Keratinocyte (primary cell): Measurements from ENCODE around the gene RPL38. TPM values are rescaled to one million over a fixed set of nuclear protein-coding genes. Genes with fewer than 3 reads are reported as not detected.

Source experiments
- DNase-seq: peaks from one replicate; pipeline ENCODE4 v3.0.0-alpha.2; 2011; ENCODE audit warnings: low read depth, missing footprints, low spot score
- FAIRE-seq: peaks from 2 replicates; lab custom pipeline; 2011; peaks lifted over from hg19 to GRCh38; lab: Jason Lieb, UNC
- H2AFZ ChIP-seq: 2 replicates; pipeline ENCODE4 v1.6.0; 2012; ENCODE audit warnings: low read length, control low read depth, inconsistent platforms; ENCODE audit not compliant: control insufficient read depth
- H3K27ac ChIP-seq: 2 replicates; pipeline ENCODE4 v1.5.1; 2011; ENCODE audit warnings: low read length; ENCODE audit not compliant: control insufficient read depth, insufficient read depth
- H3K27me3 ChIP-seq: 3 replicates; pipeline ENCODE4 v1.6.0; 2011; ENCODE audit warnings: low read length; ENCODE audit not compliant: control insufficient read depth, insufficient read depth; ENCODE audit errors: extremely low read depth
- H3K36me3 ChIP-seq, 2 experiments: 2 replicates in 1 of 2; 3 replicates in 1 of 2; pipeline ENCODE4 v1.5.1; 2011; ENCODE audit warnings: low read length in 2 of 2, mild to moderate bottlenecking in 1 of 2; ENCODE audit not compliant: control insufficient read depth in 2 of 2, insufficient read depth in 2 of 2; ENCODE audit errors: extremely low read depth in 1 of 2
- H3K4me1 ChIP-seq: 3 replicates; pipeline ENCODE4 v1.5.1; 2011; ENCODE audit warnings: low read length; ENCODE audit not compliant: control insufficient read depth, insufficient read depth; ENCODE audit errors: extremely low read depth
- H3K4me2 ChIP-seq: 3 replicates; pipeline ENCODE4 v1.6.0; 2011; ENCODE audit warnings: low read depth, low read length; ENCODE audit not compliant: control insufficient read depth, insufficient read depth; ENCODE audit errors: extremely low read depth
- H3K4me3 ChIP-seq, 3 experiments: fragments of 200-600 bp in 1 of 3; sonication (generic) in 1 of 3; 2 replicates in 2 of 3; 3 replicates in 1 of 3; pipeline ENCODE4 v1.5.1; 2011 to 2016; ENCODE audit warnings: low read length in 3 of 3, mild to moderate bottlenecking in 3 of 3, control low read depth in 2 of 3, inconsistent platforms in 1 of 3, low read depth in 1 of 3, mixed read lengths in 1 of 3, mixed run types in 1 of 3, moderate library complexity in 1 of 3; ENCODE audit not compliant: control insufficient read depth in 2 of 3, insufficient read depth in 2 of 3; ENCODE audit errors: extremely low read depth in 1 of 3
- H3K79me2 ChIP-seq: 2 replicates; pipeline ENCODE4 v1.6.0; 2012; ENCODE audit warnings: low read length; ENCODE audit not compliant: control insufficient read depth, insufficient read depth
- H3K9ac ChIP-seq: 3 replicates; pipeline ENCODE4 v1.6.0; 2011; ENCODE audit warnings: low read length; ENCODE audit not compliant: control insufficient read depth, insufficient read depth; ENCODE audit errors: extremely low read depth
- H3K9me1 ChIP-seq: 3 replicates; pipeline ENCODE4 v1.6.0; 2011; ENCODE audit warnings: low read length; ENCODE audit not compliant: control insufficient read depth, insufficient read depth; ENCODE audit errors: extremely low read depth
- H3K9me3 ChIP-seq: 2 replicates; pipeline ENCODE4 v1.5.1; 2012; ENCODE audit warnings: low read depth, low read length; ENCODE audit not compliant: control insufficient read depth
- H4K20me1 ChIP-seq: 3 replicates; pipeline ENCODE4 v1.6.0; 2011; ENCODE audit warnings: low read length; ENCODE audit not compliant: control insufficient read depth, insufficient read depth; ENCODE audit errors: extremely low read depth
- EZH2 ChIP-seq: IDR thresholded peaks from one replicate; pipeline ENCODE4 v1.6.1; 2012; ENCODE audit warnings: inconsistent platforms, mild to moderate bottlenecking, low read length, moderate library complexity
- dilution Hi-C: fragments of 300-500 bp; cut with MboI; formaldehyde crosslinking; loops from one replicate; pipeline ENCODE4 v1.7.0; 2020; ENCODE audit warnings: low sequenced_read_pairs; ENCODE audit not compliant: extremely low pct_ligation_motif_present
- polyA plus RNA-seq, 5 experiments: library from polyadenylated mRNA; depleted of rRNA in 3 of 5; stranded (reverse) in 3 of 5; stranded (forward) in 1 of 5; unstranded in 1 of 5; fragments of >200 nt; gene quantifications; 1 replicate in 1 of 5; 2 replicates in 3 of 5; 3 replicates in 1 of 5; pipeline versions ENCODE4 v1.2.1 to v1.2.3, GENCODE V29; 2011 to 2012; ENCODE audit warnings: missing spikeins in 2 of 5, low read depth in 1 of 5, low replicate concordance in 1 of 5
- TF ChIP-seq, protein P1 (sequence below), 3 experiments: IDR thresholded peaks in 1 of 3; conservative IDR thresholded peaks in 1 of 3; optimal IDR thresholded peaks in 1 of 3; 2 replicates in 2 of 3; 3 replicates in 1 of 3; pipeline versions ENCODE3 to v1.5.1; 2011; ENCODE audit warnings: low read length in 3 of 3, mild to moderate bottlenecking in 3 of 3, moderate library complexity in 2 of 3, control low read depth in 1 of 3, inconsistent platforms in 1 of 3; ENCODE audit not compliant: insufficient read depth in 2 of 3; ENCODE audit errors: extremely low read depth in 1 of 3

RPL38 gene
- polyA plus RNA-seq, 1 donor (not counting 4 experiments of a cell fraction or from before 2014, with no cell fraction given), result 1,779 TPM

DNA sequence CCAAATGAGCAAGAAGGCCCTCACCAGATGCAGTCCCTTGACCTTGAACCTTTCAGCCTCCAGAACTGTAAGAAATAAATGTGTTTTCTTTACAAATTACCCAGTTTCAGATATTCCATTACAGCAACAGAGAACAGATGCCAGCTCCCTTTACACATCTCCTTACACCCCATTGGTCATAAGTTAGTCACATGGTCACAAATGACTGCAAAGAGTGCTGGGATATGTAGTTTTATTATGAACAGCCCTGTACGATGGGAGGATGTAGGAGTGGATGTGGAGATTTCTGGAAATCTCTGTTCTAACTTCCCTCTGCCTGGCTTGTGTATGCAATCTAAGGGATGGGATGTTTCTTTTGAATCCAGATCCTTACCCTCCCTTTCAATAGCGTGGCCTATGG is 13.3 kb upstream of the RPL38 start:
- no peaks in the 10 kb centered on the region for H3K36me3 ChIP-seq
- FAIRE-seq, result no peak
- DNase-seq, result no peak
- H3K4me3 ChIP-seq, result no peak overlapping the region
- no peaks in the 10 kb centered on the region for H3K9me3 ChIP-seq
- no peak overlapping the region for H3K4me2 ChIP-seq
- H3K4me1 ChIP-seq, result peaks cover 2% of the 10 kb centered on the region
- H3K27ac ChIP-seq, result no peak overlapping the region
- no peaks in the 10 kb centered on the region for H3K79me2 ChIP-seq
- H3K9me1 ChIP-seq, result no peaks in the 10 kb centered on the region
- TF ChIP-seq, protein P1, sequence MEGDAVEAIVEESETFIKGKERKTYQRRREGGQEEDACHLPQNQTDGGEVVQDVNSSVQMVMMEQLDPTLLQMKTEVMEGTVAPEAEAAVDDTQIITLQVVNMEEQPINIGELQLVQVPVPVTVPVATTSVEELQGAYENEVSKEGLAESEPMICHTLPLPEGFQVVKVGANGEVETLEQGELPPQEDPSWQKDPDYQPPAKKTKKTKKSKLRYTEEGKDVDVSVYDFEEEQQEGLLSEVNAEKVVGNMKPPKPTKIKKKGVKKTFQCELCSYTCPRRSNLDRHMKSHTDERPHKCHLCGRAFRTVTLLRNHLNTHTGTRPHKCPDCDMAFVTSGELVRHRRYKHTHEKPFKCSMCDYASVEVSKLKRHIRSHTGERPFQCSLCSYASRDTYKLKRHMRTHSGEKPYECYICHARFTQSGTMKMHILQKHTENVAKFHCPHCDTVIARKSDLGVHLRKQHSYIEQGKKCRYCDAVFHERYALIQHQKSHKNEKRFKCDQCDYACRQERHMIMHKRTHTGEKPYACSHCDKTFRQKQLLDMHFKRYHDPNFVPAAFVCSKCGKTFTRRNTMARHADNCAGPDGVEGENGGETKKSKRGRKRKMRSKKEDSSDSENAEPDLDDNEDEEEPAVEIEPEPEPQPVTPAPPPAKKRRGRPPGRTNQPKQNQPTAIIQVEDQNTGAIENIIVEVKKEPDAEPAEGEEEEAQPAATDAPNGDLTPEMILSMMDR (optimal IDR thresholded peaks at IDR 0.05 in 1 of 3, IDR thresholded peaks at IDR 0.05 in 1 of 3, conservative IDR thresholded peaks at IDR 0.05 in 1 of 3; ENCODE audit: extremely low read depth in 1 of 3, insufficient read depth in 2 of 3, low read length in 3 of 3), result no peak
- TF ChIP-seq EZH2, result no peak
- no peak overlapping the region for H2AFZ ChIP-seq
- H3K9ac ChIP-seq, result no peak overlapping the region
- no peaks in the 10 kb centered on the region for H4K20me1 ChIP-seq
- dilution Hi-C loops, result no loop called here
- peaks cover 18% of the 10 kb centered on the region for H3K27me3 ChIP-seq

GRCh38 chr17:74190807-74191406 is 12.6 kb upstream of the RPL38 start:
- Histone ChIP-seq H3K9me3 (no peaks in the 10 kb centered on the region), H3K4me2 (no peak overlapping the region), H3K4me3 (no peak overlapping the region), H3K27me3 (peaks cover 25% of the 10 kb centered on the region), H3K36me3 (no peaks in the 10 kb centered on the region), H3K9ac (no peak overlapping the region), H3K4me1 (peaks cover 2% of the 10 kb centered on the region), H4K20me1 (no peaks in the 10 kb centered on the region), H2AFZ (no peak overlapping the region), H3K27ac (no peak overlapping the region), H3K79me2 (no peaks in the 10 kb centered on the region), H3K9me1 (no peaks in the 10 kb centered on the region)
- TF ChIP-seq, protein P1 (optimal IDR thresholded peaks at IDR 0.05 in 1 of 3, IDR thresholded peaks at IDR 0.05 in 1 of 3, conservative IDR thresholded peaks at IDR 0.05 in 1 of 3; ENCODE audit: extremely low read depth in 1 of 3, insufficient read depth in 2 of 3, low read length in 3 of 3), result no peak
- TF ChIP-seq EZH2, result no peak
- no peak for DNase-seq
- dilution Hi-C loops, result no loop called here
- FAIRE-seq, result peak; percentile 51
